Measurements from ENCODE around the gene RIN3.
A peak's percentile ranks its signal among the peaks of the same experiment; 100 is the strongest.

Gene RIN3

GRCh38 chr14:92475451-92476187, 38.0 kb upstream of the RIN3 start:
- ATAC-seq (ENCODE audit: low read depth) (no peak), DNase-seq (ENCODE audit: low spot score) (no peak)
- Histone ChIP-seq H3K36me3 (ENCODE audit: low read depth) (no peaks in the 10 kb centered on the region), H3K9me3 (ENCODE audit: severe bottlenecking) (no peaks in the 10 kb centered on the region), H3K4me3 (ENCODE audit: severe bottlenecking) (no peak overlapping the region), H3K27me3 (ENCODE audit: insufficient read depth, poor library complexity, severe bottlenecking) (no peaks in the 10 kb centered on the region), H3K27ac (ENCODE audit: poor library complexity, severe bottlenecking) (no peak overlapping the region), H3K4me1 (ENCODE audit: insufficient read depth, poor library complexity, severe bottlenecking) (peaks cover 36% of the 10 kb centered on the region)
- TF ChIP-seq CTCF (IDR thresholded peaks at IDR 0.05; ENCODE audit: poor library complexity, severe bottlenecking) = no peak

DNA sequence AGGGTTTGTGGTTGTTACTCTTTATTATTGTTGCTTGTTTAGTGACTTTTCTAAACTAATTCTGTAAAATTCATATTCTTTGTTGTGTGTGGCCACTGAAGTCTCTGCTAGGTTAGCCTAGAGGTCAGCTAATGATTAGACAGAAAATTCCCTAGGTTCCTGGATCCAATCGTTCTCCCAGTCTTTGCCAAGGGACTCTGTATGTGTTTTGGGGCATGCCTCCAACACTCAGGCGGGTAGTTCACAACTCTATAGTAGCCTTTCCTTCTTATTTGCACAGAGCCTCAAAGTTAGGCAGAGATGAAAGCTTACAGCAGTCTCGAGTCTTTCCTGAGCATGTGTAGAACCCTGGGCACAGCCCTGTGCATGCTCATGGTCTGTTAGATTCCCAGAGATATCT, 32.7 kb upstream of the RIN3 start:
- Histone ChIP-seq H3K4me3 (ENCODE audit: severe bottlenecking) (no peak overlapping the region), H3K9me3 (ENCODE audit: severe bottlenecking) (no peaks in the 10 kb centered on the region), H3K36me3 (ENCODE audit: low read depth) (no peaks in the 10 kb centered on the region), H3K4me1 (ENCODE audit: insufficient read depth, poor library complexity, severe bottlenecking) (no peaks in the 10 kb centered on the region), H3K27ac (ENCODE audit: poor library complexity, severe bottlenecking) (no peak overlapping the region), H3K27me3 (ENCODE audit: insufficient read depth, poor library complexity, severe bottlenecking) (no peaks in the 10 kb centered on the region)
- ATAC-seq (ENCODE audit: low read depth) (no peak), DNase-seq (ENCODE audit: low spot score) (peak; percentile 4)
- TF ChIP-seq CTCF (IDR thresholded peaks at IDR 0.05; ENCODE audit: poor library complexity, severe bottlenecking) = no peak

- Histone ChIP-seq H3K27ac (ENCODE audit: poor library complexity, severe bottlenecking) (no peak overlapping the region), H3K4me1 (ENCODE audit: insufficient read depth, poor library complexity, severe bottlenecking) (no peaks in the 10 kb centered on the region), H3K36me3 (ENCODE audit: low read depth) (no peaks in the 10 kb centered on the region), H3K27me3 (ENCODE audit: insufficient read depth, poor library complexity, severe bottlenecking) (no peaks in the 10 kb centered on the region), H3K4me3 (ENCODE audit: severe bottlenecking) (no peak overlapping the region), H3K9me3 (ENCODE audit: severe bottlenecking) (no peaks in the 10 kb centered on the region)
- peak; percentile 27 for TF ChIP-seq CTCF (IDR thresholded peaks at IDR 0.05; ENCODE audit: poor library complexity, severe bottlenecking)
- DNase-seq (ENCODE audit: low spot score) (no peak), ATAC-seq (ENCODE audit: low read depth) (no peak)
Measured at GRCh38 chr14:92481386-92481785, 32.2 kb upstream of the RIN3 start.

- TF ChIP-seq CTCF (IDR thresholded peaks at IDR 0.05; ENCODE audit: poor library complexity, severe bottlenecking) = no peak
- no peaks in the 10 kb centered on the region for H3K4me1 ChIP-seq (ENCODE audit: insufficient read depth, poor library complexity, severe bottlenecking)
- H3K4me3 ChIP-seq (ENCODE audit: severe bottlenecking) = no peak overlapping the region
- H3K27ac ChIP-seq (ENCODE audit: poor library complexity, severe bottlenecking) = no peak overlapping the region
- ATAC-seq (ENCODE audit: low read depth) (no peak), DNase-seq (ENCODE audit: low spot score) (peak; percentile 10)
- H3K36me3 ChIP-seq (ENCODE audit: low read depth) = no peaks in the 10 kb centered on the region
- no peaks in the 10 kb centered on the region for H3K27me3 ChIP-seq (ENCODE audit: insufficient read depth, poor library complexity, severe bottlenecking)
- no peaks in the 10 kb centered on the region for H3K9me3 ChIP-seq (ENCODE audit: severe bottlenecking)
Measured at GRCh38 chr14:92481811-92482555, 31.6 kb upstream of the RIN3 start.

All from RWPE2 (cell line).